Mesenchymal stem cell (in vitro differentiated cells and primary cell): ENCODE results near the gene SPATS2L.

Experiments
- DNase-seq: peaks from one replicate; pipeline ENCODE4 v3.0.0-alpha.2; 2013
- H2AFZ ChIP-seq: one replicate; pipeline ENCODE4 v1.6.1; 2013; ENCODE audit warnings: low read depth, mild to moderate bottlenecking, control low read depth, inconsistent platforms, low read length, moderate library complexity
- H2AK5ac ChIP-seq: 2 replicates; pipeline ENCODE4 v1.6.1; 2013; ENCODE audit warnings: low read length, moderate library complexity, mild to moderate bottlenecking, inconsistent platforms; ENCODE audit not compliant: severe bottlenecking
- H2BK120ac ChIP-seq: one replicate; pipeline ENCODE4 v1.6.1; 2013; ENCODE audit warnings: low read depth, mild to moderate bottlenecking, inconsistent platforms, low read length, moderate library complexity
- H2BK12ac ChIP-seq, 2 experiments: one replicate each; pipeline ENCODE4 v1.6.1; 2013; ENCODE audit warnings: inconsistent platforms in 2 of 2, low read length in 2 of 2, mild to moderate bottlenecking in 2 of 2, moderate library complexity in 2 of 2, control low read depth in 1 of 2
- H2BK15ac ChIP-seq: one replicate; pipeline ENCODE4 v1.6.1; 2013; ENCODE audit warnings: mild to moderate bottlenecking, low read depth, inconsistent platforms; ENCODE audit not compliant: poor library complexity, severe bottlenecking
- H2BK5ac ChIP-seq: 2 replicates; pipeline ENCODE4 v1.6.1; 2013; ENCODE audit warnings: low read depth, mild to moderate bottlenecking, low read length, control low read depth, inconsistent platforms; ENCODE audit not compliant: poor library complexity, severe bottlenecking
- H3K14ac ChIP-seq, 2 experiments: one replicate each; pipeline ENCODE4 v1.6.1; 2013; ENCODE audit warnings: inconsistent platforms in 2 of 2, low read length in 2 of 2, control low read depth in 1 of 2, mild to moderate bottlenecking in 1 of 2, moderate library complexity in 1 of 2
- H3K18ac ChIP-seq, 2 experiments: one replicate each; pipeline ENCODE4 v1.6.1; 2013; ENCODE audit warnings: inconsistent platforms in 2 of 2, low read length in 2 of 2, control low read depth in 1 of 2, low read depth in 1 of 2, mild to moderate bottlenecking in 1 of 2
- H3K23ac ChIP-seq, 2 experiments: one replicate each; pipeline ENCODE4 v1.6.1; 2013; ENCODE audit warnings: inconsistent platforms in 2 of 2, low read length in 2 of 2, mild to moderate bottlenecking in 2 of 2, moderate library complexity in 2 of 2, control low read depth in 1 of 2
- H3K27ac ChIP-seq: 2 replicates; pipeline ENCODE4 v1.5.1; 2013; ENCODE audit warnings: mild to moderate bottlenecking, moderate library complexity, low read length, control low read depth, inconsistent platforms; ENCODE audit not compliant: poor library complexity, severe bottlenecking
- H3K27me3 ChIP-seq, 2 experiments: 2 replicates each; pipeline versions ENCODE4 v1.6.1 to v1.7.0; 2013; ENCODE audit warnings: low read length in 2 of 2, mild to moderate bottlenecking in 2 of 2, moderate library complexity in 2 of 2, control low read depth in 1 of 2, inconsistent platforms in 1 of 2; ENCODE audit not compliant: control insufficient read depth in 1 of 2, insufficient read depth in 1 of 2
- H3K36me3 ChIP-seq, 2 experiments: 2 replicates each; pipeline versions ENCODE4 v1.6.1 to v1.7.0; 2013; ENCODE audit warnings: low read length in 2 of 2, control low read depth in 1 of 2, inconsistent platforms in 1 of 2, low read depth in 1 of 2, mild to moderate bottlenecking in 1 of 2; ENCODE audit not compliant: insufficient read depth in 2 of 2, control insufficient read depth in 1 of 2
- H3K4ac ChIP-seq, 2 experiments: one replicate each; pipeline ENCODE4 v1.6.1; 2013; ENCODE audit warnings: inconsistent platforms in 2 of 2, low read length in 2 of 2, mild to moderate bottlenecking in 2 of 2, moderate library complexity in 2 of 2, control low read depth in 1 of 2, low read depth in 1 of 2
- H3K4me1 ChIP-seq: 2 replicates; pipeline ENCODE4 v1.6.1; 2013; ENCODE audit warnings: low read depth, low read length, control low read depth; ENCODE audit not compliant: control insufficient read depth, insufficient read depth
- H3K4me2 ChIP-seq: 2 replicates; pipeline ENCODE4 v1.6.1; 2013; ENCODE audit warnings: low read length, mild to moderate bottlenecking, inconsistent platforms; ENCODE audit not compliant: poor library complexity, severe bottlenecking
- H3K4me3 ChIP-seq, 2 experiments: 2 replicates each; pipeline versions ENCODE4 v1.5.1 to v1.7.0; 2013; ENCODE audit warnings: low read length in 2 of 2, mild to moderate bottlenecking in 2 of 2, control low read depth in 1 of 2, low read depth in 1 of 2; ENCODE audit not compliant: insufficient read depth in 1 of 2
- H3K79me1 ChIP-seq: replicated peaks from 2 replicates; pipeline ENCODE4 v1.6.1; 2013; ENCODE audit warnings: mild to moderate bottlenecking, control low read depth, low read length, inconsistent platforms; ENCODE audit not compliant: poor library complexity, severe bottlenecking
- H3K9ac ChIP-seq: 2 replicates; pipeline ENCODE4 v1.7.0; 2013; ENCODE audit warnings: mild to moderate bottlenecking, low read length, moderate library complexity
- H3K9me3 ChIP-seq: 2 replicates; pipeline ENCODE4 v1.7.0; 2013; ENCODE audit warnings: mild to moderate bottlenecking, low read length; ENCODE audit not compliant: control insufficient read depth
- H4K8ac ChIP-seq: one replicate; pipeline ENCODE4 v1.6.1; 2013; ENCODE audit warnings: inconsistent platforms, mild to moderate bottlenecking, low read length, moderate library complexity
- H4K91ac ChIP-seq: one replicate; pipeline ENCODE4 v1.6.1; 2013; ENCODE audit warnings: mild to moderate bottlenecking, low read length, inconsistent platforms
- WGBS: methylation state at CpG from one replicate; pipeline ENCODE4 v1.1.7; 2013; ENCODE audit warnings: mixed read lengths; 5-methylcytosine and 5-hydroxymethylcytosine counted together

The SPATS2L gene

DNA sequence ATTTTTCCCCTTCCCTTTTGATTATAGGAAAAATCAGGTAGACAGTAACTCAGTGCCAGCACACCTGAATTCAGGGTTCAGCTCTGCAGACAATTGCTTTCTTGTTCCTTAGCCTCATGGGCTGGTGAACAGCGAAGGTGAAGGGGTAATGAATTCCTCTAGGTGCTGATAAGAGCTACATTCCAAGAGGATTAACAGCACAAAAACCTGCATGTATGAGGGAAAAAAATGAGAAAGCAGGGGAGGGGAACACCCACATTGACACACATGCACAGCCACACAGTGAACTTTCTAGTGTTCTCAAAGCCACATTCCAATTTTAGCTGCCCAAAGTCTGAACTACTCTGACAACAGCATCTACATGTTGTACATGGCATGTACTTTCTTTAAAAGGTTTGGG, 46.1 kb downstream of the SPATS2L start:
- no peak overlapping the region for H2AFZ ChIP-seq
- H3K27ac ChIP-seq = peak overlapping the region; percentile 81
- H3K18ac ChIP-seq = peak overlapping the region in 1 of 2 experiments; percentile 12
- H3K9ac ChIP-seq = peak overlapping the region; percentile 29
- H4K8ac ChIP-seq = no peak overlapping the region
- H3K4me3 ChIP-seq = no peak overlapping the region
- H3K14ac ChIP-seq = peak overlapping the region in 1 of 2 experiments; percentile 36
- no peak overlapping the region for H2AK5ac ChIP-seq
- no peak overlapping the region for H3K4me2 ChIP-seq
- H2BK15ac ChIP-seq = no peak overlapping the region
- peak; percentile 60 for DNase-seq
- peaks cover 5% of the 10 kb centered on the region for H3K4me1 ChIP-seq
- no peaks in the 10 kb centered on the region for H3K36me3 ChIP-seq
- peak overlapping the region in 1 of 2 experiments; percentile 57 for H3K4ac ChIP-seq
- no peak overlapping the region for H2BK120ac ChIP-seq
- no peak overlapping the region for H2BK5ac ChIP-seq
- no peak overlapping the region for H3K23ac ChIP-seq
- WGBS = 67% methylated on average over 1 of the region's 1 CpG
- no peaks in the 10 kb centered on the region for H3K9me3 ChIP-seq
- no peak overlapping the region for H2BK12ac ChIP-seq
- no peak overlapping the region for H4K91ac ChIP-seq
- peaks cover 13% of the 10 kb centered on the region for H3K79me1 ChIP-seq
- H3K27me3 ChIP-seq = no peaks in the 10 kb centered on the region

DNA sequence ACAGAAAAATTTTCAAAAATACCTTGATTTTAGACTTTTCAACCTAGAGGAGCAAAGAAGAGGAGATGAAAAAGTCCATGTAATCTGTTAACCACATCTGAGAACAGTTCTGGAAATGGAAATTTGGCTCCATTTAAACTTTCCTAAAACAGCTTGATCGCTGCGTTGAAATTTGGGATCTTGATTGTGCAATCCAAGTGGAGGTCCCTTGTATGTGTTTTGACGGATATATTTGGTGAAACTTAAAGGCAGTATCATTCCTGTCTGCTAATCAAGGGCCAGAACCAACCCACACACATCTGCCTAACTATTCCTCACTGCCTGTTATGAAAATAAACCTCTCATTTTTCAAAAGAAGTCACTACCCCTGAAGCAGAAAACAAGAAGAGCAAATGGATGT, 46.6 kb downstream of the SPATS2L start:
- no peak overlapping the region for H4K8ac ChIP-seq
- peaks cover 5% of the 10 kb centered on the region for H3K4me1 ChIP-seq
- H2AFZ ChIP-seq = no peak overlapping the region
- H3K4ac ChIP-seq = no peak overlapping the region
- H3K14ac ChIP-seq = no peak overlapping the region
- H3K4me3 ChIP-seq = no peak overlapping the region
- peak overlapping the region; percentile 64 for H2AK5ac ChIP-seq
- H3K27ac ChIP-seq = peak overlapping the region; percentile 81
- no peak overlapping the region for H3K18ac ChIP-seq
- no peak overlapping the region for H2BK15ac ChIP-seq
- H3K9ac ChIP-seq = peak overlapping the region; percentile 29
- H2BK120ac ChIP-seq = no peak overlapping the region
- H3K23ac ChIP-seq = no peak overlapping the region
- H3K36me3 ChIP-seq = no peaks in the 10 kb centered on the region
- no peak for DNase-seq
- H3K9me3 ChIP-seq = no peaks in the 10 kb centered on the region
- H2BK5ac ChIP-seq = peak overlapping the region; percentile 24
- no peak overlapping the region for H2BK12ac ChIP-seq
- H3K79me1 ChIP-seq = peaks cover 12% of the 10 kb centered on the region
- H3K27me3 ChIP-seq = no peaks in the 10 kb centered on the region
- H3K4me2 ChIP-seq = no peak overlapping the region
- WGBS = no CpG with 5 or more reads among the region's 3 CpGs
- no peak overlapping the region for H4K91ac ChIP-seq

DNA sequence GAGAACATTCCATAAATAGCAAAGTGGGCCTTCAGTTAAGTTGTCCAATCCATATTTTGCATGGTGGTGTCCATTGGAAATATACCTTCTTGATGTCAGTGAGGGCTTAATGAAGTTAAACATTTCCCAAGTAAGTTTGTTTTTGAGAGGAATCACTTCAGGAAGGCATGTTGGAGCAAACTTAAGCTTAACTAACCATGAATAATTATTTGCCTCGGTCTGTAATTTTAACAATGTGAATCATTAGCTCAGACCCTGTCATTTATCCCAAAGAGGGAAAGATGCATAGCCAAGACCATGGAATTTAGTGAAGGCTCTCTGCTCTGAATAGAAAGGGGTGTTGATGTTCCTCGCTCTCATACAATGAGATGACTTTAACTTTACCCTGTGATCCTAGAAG, 47.4 kb downstream of the SPATS2L start:
- no peaks in the 10 kb centered on the region for H3K9me3 ChIP-seq
- DNase-seq = no peak
- H4K91ac ChIP-seq = no peak overlapping the region
- 100% methylated on average over 1 of the region's 2 CpGs for WGBS
- H2AFZ ChIP-seq = no peak overlapping the region
- peaks cover 9% of the 10 kb centered on the region for H3K79me1 ChIP-seq
- peak overlapping the region; percentile 81 for H3K27ac ChIP-seq
- no peaks in the 10 kb centered on the region for H3K27me3 ChIP-seq
- H3K23ac ChIP-seq = no peak overlapping the region
- no peak overlapping the region for H3K18ac ChIP-seq
- no peak overlapping the region for H4K8ac ChIP-seq
- H3K36me3 ChIP-seq = no peaks in the 10 kb centered on the region
- no peak overlapping the region for H3K4me2 ChIP-seq
- H2BK120ac ChIP-seq = no peak overlapping the region
- no peak overlapping the region for H2BK5ac ChIP-seq
- H3K4ac ChIP-seq = no peak overlapping the region
- no peak overlapping the region for H2BK12ac ChIP-seq
- H3K9ac ChIP-seq = no peak overlapping the region
- H3K4me1 ChIP-seq = peaks cover 5% of the 10 kb centered on the region
- no peak overlapping the region for H3K4me3 ChIP-seq
- no peak overlapping the region for H2AK5ac ChIP-seq
- no peak overlapping the region for H3K14ac ChIP-seq
- no peak overlapping the region for H2BK15ac ChIP-seq

DNA sequence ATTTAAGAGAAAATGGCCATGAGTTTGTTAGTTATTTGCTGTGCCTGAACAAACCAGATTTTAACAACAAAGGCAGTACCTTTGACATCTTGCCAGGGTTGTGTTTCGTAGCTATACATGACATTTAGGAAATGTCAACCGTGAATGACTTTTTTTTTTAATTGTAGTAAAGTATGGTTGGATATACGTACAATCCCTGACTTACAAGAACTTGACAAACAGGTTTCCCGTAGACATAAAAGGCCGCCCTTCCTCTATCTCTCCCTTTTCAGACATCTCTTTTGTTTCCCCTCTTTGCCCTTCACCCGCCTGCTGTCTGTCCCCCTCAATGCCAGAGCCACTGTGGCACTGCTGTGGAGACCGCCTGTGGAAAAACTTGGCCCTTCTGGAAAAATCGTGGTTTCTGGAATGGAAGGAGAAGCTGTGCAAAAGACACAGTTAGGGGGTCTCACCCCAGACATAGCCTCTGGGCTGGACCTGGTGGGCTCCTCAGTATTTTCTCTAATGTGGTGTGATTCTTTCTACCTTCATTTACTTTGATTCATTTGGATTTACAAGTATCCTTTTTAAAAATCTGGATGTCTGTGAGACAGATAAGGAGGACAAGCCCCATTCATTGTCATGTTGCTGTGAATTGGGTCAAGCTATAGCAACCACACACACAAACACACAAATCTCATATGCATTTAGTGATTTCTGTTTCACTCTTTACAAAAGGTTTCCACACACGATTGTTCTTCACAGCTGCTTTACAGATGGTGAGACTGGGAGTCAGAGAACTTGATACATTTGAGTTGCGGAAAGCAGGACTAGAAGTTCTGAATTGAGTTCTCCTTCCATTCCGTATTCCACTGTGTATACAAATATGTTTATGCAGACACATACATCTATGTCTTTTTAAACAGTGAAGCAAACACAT, 48.6 kb downstream of the SPATS2L start:
- Histone ChIP-seq H3K27ac (no peak overlapping the region), H3K36me3 (no peaks in the 10 kb centered on the region), H2BK15ac (no peak overlapping the region), H3K4me2 (no peak overlapping the region), H3K4me1 (peaks cover 1% of the 10 kb centered on the region), H3K23ac (no peak overlapping the region), H2AFZ (no peak overlapping the region), H3K4ac (no peak overlapping the region), H3K14ac (no peak overlapping the region), H3K4me3 (no peak overlapping the region), H4K91ac (no peak overlapping the region), H3K18ac (no peak overlapping the region), H2BK5ac (no peak overlapping the region), H3K27me3 (no peaks in the 10 kb centered on the region), H3K79me1 (peaks cover 4% of the 10 kb centered on the region), H3K9me3 (no peaks in the 10 kb centered on the region), H2BK120ac (no peak overlapping the region), H3K9ac (no peak overlapping the region), H4K8ac (no peak overlapping the region), H2BK12ac (no peak overlapping the region), H2AK5ac (peak overlapping the region; percentile 19)
- no peak for DNase-seq
- WGBS = 94% methylated on average over 9 of the region's 11 CpGs
